HCT116 (cell line): ENCODE measurements around the gene RANBP1. TPM values are rescaled to one million over a fixed set of nuclear protein-coding genes. Genes with fewer than 3 reads are reported as not detected.

ENCODE experiments used
- ATAC-seq: fragments of 200-7000 bp; cut with Tn5 transposase; 2 replicates; pipeline ENCODE4 v1.9.1; 2020; ENCODE audit warnings: mild to moderate bottlenecking, moderate library complexity
- BruUV-seq: library from RNA; stranded (reverse); fragments of 400-500 nt; replicated peaks from 2 replicates; lab custom pipeline; 2021; lab: Mats Ljungman, UMichigan
- CTCF ChIA-PET: fragments of 300-600 bp; sonication (Branson Sonifier 250); formaldehyde crosslinking; loops from one replicate; lab custom pipeline; 2021; ENCODE audit warnings: antibody characterized with exemption; lab: Charles Lee
- POLR2A ChIA-PET: fragments of 300-600, 350-600 bp; sonication (Branson Sonifier 250); formaldehyde crosslinking; loops from one replicate; lab custom pipeline; 2021; ENCODE audit warnings: antibody characterized with exemption; lab: Charles Lee
- RAD21 ChIA-PET, 2 experiments: fragments of 300-600 bp; sonication (Branson Sonifier 250); formaldehyde crosslinking; loops; one replicate each; lab custom pipeline; 2023; ENCODE audit warnings: low total read pairs in 2 of 2; ENCODE audit not compliant: uncharacterized antibody in 2 of 2, unreplicated experiment in 2 of 2, low non-redundant PET in 1 of 2; lab: Charles Lee
- DNase-seq: peaks from one replicate; pipeline ENCODE4 v3.0.0-alpha.2; 2010; ENCODE audit warnings: low read depth, low spot score
- H2AFZ ChIP-seq: fragments of 200-600 bp; shearing (Covaris generic), sonication (generic); 2 replicates; pipeline ENCODE4 v1.6.1; 2017; ENCODE audit warnings: low read depth, mixed run types, mixed read lengths, antibody characterized with exemption, low read length; ENCODE audit not compliant: poor library complexity, severe bottlenecking
- H3K27ac ChIP-seq: 2 replicates; pipeline ENCODE4 v1.5.1; 2012; ENCODE audit warnings: low read depth, low read length
- H3K27me3 ChIP-seq: fragments of 200-600 bp; sonication (generic); 2 replicates; pipeline ENCODE4 v1.6.1; 2016; ENCODE audit warnings: mixed run types, low read length, mixed read lengths; ENCODE audit not compliant: insufficient read depth
- H3K36me3 ChIP-seq, 2 experiments: fragments of 200-500 bp in 1 of 2; fragments of 200-600 bp in 1 of 2; sonication (Bioruptor generic) in 1 of 2; sonication (generic) in 1 of 2; 2 replicates each; pipeline versions ENCODE4 v1.5.1 to v1.6.1; 2014 to 2016; ENCODE audit warnings: low read length in 2 of 2, inconsistent platforms in 1 of 2, mixed read lengths in 1 of 2, mixed run types in 1 of 2; ENCODE audit not compliant: insufficient read depth in 2 of 2, control insufficient read depth in 1 of 2
- H3K4me1 ChIP-seq, 2 experiments: fragments of 200-600 bp in 1 of 2; sonication (generic) in 1 of 2; 2 replicates each; pipeline versions ENCODE4 v1.5.1 to v1.6.1; 2012 to 2017; ENCODE audit warnings: low read length in 2 of 2, inconsistent platforms in 1 of 2, mild to moderate bottlenecking in 1 of 2, mixed read lengths in 1 of 2, mixed run types in 1 of 2, moderate library complexity in 1 of 2; ENCODE audit not compliant: insufficient read depth in 2 of 2, control insufficient read depth in 1 of 2
- H3K4me2 ChIP-seq: fragments of 200-600 bp; sonication (generic); 2 replicates; pipeline ENCODE4 v1.6.1; 2017; ENCODE audit warnings: mixed run types, low read length, mixed read lengths
- H3K4me3 ChIP-seq, 2 experiments: fragments of 200-600 bp in 1 of 2; sonication (generic) in 1 of 2; replicated peaks in 1 of 2; 2 replicates each; pipeline ENCODE4 v1.5.1; 2011 to 2016; ENCODE audit warnings: low read length in 2 of 2, control low read depth in 1 of 2, low read depth in 1 of 2, mild to moderate bottlenecking in 1 of 2, mixed read lengths in 1 of 2, mixed run types in 1 of 2
- H3K79me2 ChIP-seq: fragments of 200-600 bp; sonication (generic); 2 replicates; pipeline ENCODE4 v1.6.1; 2017; ENCODE audit warnings: mild to moderate bottlenecking, mixed run types, low read length, moderate library complexity, mixed read lengths; ENCODE audit not compliant: insufficient read depth
- H3K9ac ChIP-seq: fragments of 200-600 bp; sonication (generic); 2 replicates; pipeline ENCODE4 v1.6.1; 2016; ENCODE audit warnings: low read length, mixed read lengths
- H3K9me2 ChIP-seq: fragments of 200-600 bp; sonication (generic), shearing (Covaris generic); 2 replicates; pipeline ENCODE4 v1.6.1; 2017; ENCODE audit warnings: mixed run types, mild to moderate bottlenecking, moderate library complexity; ENCODE audit not compliant: insufficient read depth
- H3K9me3 ChIP-seq, 2 experiments: fragments of 200-500 bp in 1 of 2; fragments of 200-600 bp in 1 of 2; sonication (Bioruptor generic) in 1 of 2; sonication (generic) in 1 of 2; 2 replicates each; pipeline ENCODE4 v1.6.1; 2014 to 2017; ENCODE audit warnings: low read length in 2 of 2, mixed read lengths in 2 of 2, inconsistent platforms in 1 of 2, low read depth in 1 of 2, mild to moderate bottlenecking in 1 of 2, mixed run types in 1 of 2, moderate library complexity in 1 of 2; ENCODE audit not compliant: control insufficient read depth in 1 of 2, insufficient read depth in 1 of 2
- H4K20me1 ChIP-seq: fragments of 200-600 bp; sonication (generic), shearing (Covaris generic); 2 replicates; pipeline ENCODE4 v1.6.1; 2017; ENCODE audit warnings: mixed run types, mild to moderate bottlenecking, moderate library complexity; ENCODE audit not compliant: insufficient read depth
- CBX3 ChIP-seq: IDR thresholded peaks from 2 replicates; pipeline ENCODE4 v1.6.1; 2012; ENCODE audit warnings: low read depth
- CEBPB ChIP-seq: IDR thresholded peaks from 2 replicates; pipeline ENCODE4 v1.6.1; 2012; ENCODE audit warnings: low read depth
- EGR1 ChIP-seq: IDR thresholded peaks from 2 replicates; pipeline ENCODE4 v1.6.1; 2012; ENCODE audit warnings: low read depth
- EZH2phosphoT487 ChIP-seq: fragments of 200-600 bp; IDR thresholded peaks from 2 replicates; pipeline ENCODE4 v1.6.1; 2018; ENCODE audit warnings: antibody characterized with exemption, borderline replicate concordance
- JUND ChIP-seq: IDR thresholded peaks from 2 replicates; pipeline ENCODE4 v1.6.1; 2012
- POLR2A ChIP-seq: IDR thresholded peaks from 2 replicates; pipeline ENCODE4 v1.7.0; 2011; ENCODE audit warnings: borderline replicate concordance; ENCODE audit not compliant: insufficient read depth, insufficient read length; ENCODE audit errors: extremely low read depth
- RAD21 ChIP-seq: IDR thresholded peaks from 2 replicates; pipeline ENCODE4 v1.6.1; 2012; ENCODE audit warnings: low read depth, mild to moderate bottlenecking
- SP1 ChIP-seq: IDR thresholded peaks from 2 replicates; pipeline ENCODE4 v1.6.1; 2012; ENCODE audit warnings: low read depth
- SRF ChIP-seq: IDR thresholded peaks from 2 replicates; pipeline ENCODE4 v1.6.1; 2012; ENCODE audit warnings: low read depth
- TCF7L2 ChIP-seq: IDR thresholded peaks from 2 replicates; pipeline ENCODE4 v1.7.0; 2011; ENCODE audit warnings: borderline replicate concordance, inconsistent platforms; ENCODE audit not compliant: insufficient read depth, insufficient read length; ENCODE audit errors: extremely low read depth
- YY1 ChIP-seq: IDR thresholded peaks from 2 replicates; pipeline ENCODE4 v1.6.1; 2011; ENCODE audit warnings: low read length, low read depth, moderate library complexity, mild to moderate bottlenecking; ENCODE audit not compliant: insufficient replicate concordance; ENCODE audit errors: extremely low read depth
- ZFX ChIP-seq: fragments of 450-650 bp; IDR thresholded peaks from 2 replicates; pipeline ENCODE4 v1.6.1; 2017
- ZNF274 ChIP-seq: fragments of 200-500 bp; sonication (Bioruptor generic); IDR thresholded peaks from 2 replicates; pipeline ENCODE4 v1.6.1; 2014; ENCODE audit warnings: mild to moderate bottlenecking, low read depth, low read length, inconsistent platforms
- intact Hi-C: fragments of 100-400 bp; cut with micrococcal nuclease; formaldehyde crosslinking; loops from 2 replicates; pipeline ENCODE4 v1.10.0; 2022
- total RNA-seq: library from RNA; stranded (reverse); gene quantifications from one replicate; pipeline ENCODE4 v1.2.1, GENCODE V29; 2021; ENCODE audit not compliant: unreplicated experiment
- TF ChIP-seq, protein P1 (sequence below), 3 experiments: fragments of 200-600 bp in 1 of 3; sonication (generic) in 1 of 3; IDR thresholded peaks in 2 of 3; conservative IDR thresholded peaks in 1 of 3; 2 replicates each; pipeline ENCODE4 v1.5.1; 2012 to 2017; ENCODE audit warnings: low read depth in 2 of 3, low read length in 2 of 3, antibody characterized with exemption in 1 of 3, borderline replicate concordance in 1 of 3, control low read depth in 1 of 3, mild to moderate bottlenecking in 1 of 3, mixed read lengths in 1 of 3, mixed run types in 1 of 3, moderate library complexity in 1 of 3; ENCODE audit not compliant: insufficient read depth in 1 of 3
- TF ChIP-seq, protein P2 (sequence below): IDR thresholded peaks from 2 replicates; pipeline ENCODE4 v1.6.1; 2012; ENCODE audit warnings: low read depth
- TF ChIP-seq, protein P3 (sequence below): IDR thresholded peaks from 2 replicates; pipeline ENCODE4 v1.6.1; 2012
- TF ChIP-seq, protein P4 (sequence below): IDR thresholded peaks from 2 replicates; pipeline ENCODE4 v1.6.1; 2012
- TF ChIP-seq, protein P5 (sequence below): IDR thresholded peaks from 2 replicates; pipeline ENCODE4 v1.6.1; 2011; ENCODE audit warnings: mild to moderate bottlenecking, low read length, moderate library complexity; ENCODE audit not compliant: insufficient replicate concordance; ENCODE audit errors: extremely low read depth

Gene RANBP1
- total RNA-seq, 1 experiment from 2014 or later, result 351 TPM

DNA sequence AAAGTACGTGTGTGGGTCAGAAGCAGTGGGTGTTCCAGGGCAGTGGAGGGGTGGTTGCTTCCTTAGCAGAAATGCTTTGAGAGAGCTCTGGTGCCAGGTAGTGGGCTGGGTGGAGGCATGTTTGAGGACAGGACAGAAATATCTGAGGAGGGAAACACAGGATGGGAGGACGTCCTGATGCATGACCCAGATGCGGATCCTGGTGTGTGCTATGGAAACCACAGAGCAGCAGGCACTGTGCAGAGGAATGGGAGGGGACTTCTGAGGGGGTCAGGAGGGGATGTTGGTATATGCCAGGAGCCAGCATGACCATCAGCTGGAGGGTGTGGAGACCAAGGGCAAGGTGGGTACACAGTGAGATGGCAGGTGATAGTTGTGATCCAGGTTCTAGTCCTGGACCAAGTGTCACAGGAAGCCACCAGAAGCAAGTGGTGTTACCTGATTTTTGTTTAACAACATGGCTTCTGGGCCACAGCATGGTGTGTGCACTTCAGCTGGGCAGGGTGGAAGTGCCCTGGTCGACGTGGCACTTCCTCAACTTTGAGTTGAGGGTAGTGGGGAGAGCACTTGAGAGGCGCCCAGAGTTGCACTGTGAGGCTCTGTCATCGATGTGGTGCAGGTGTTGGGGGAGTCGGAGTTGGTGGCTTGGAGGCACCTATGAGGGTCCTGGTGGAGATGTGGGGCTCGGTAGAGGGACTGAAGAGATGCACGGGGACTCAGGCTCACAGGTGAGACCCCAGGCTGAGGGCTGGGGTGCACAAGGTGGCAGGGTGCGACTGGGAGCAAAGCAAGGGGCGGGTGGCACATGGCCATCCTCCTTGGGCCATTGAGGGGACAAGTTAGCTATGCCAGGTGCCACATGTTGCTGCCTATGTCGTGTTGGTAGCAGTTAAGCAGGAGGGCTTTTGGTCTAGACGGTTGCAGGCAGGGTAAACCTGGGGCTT is 28.3 kb upstream of the RANBP1 start:
- Histone ChIP-seq H3K9me3 (no peaks in the 10 kb centered on the region), H3K27ac (no peak overlapping the region), H3K4me3 (no peak overlapping the region), H3K36me3 (peaks cover 67 to 78% of the 10 kb centered on the region in 2 experiments), H3K9ac (no peak overlapping the region), H3K27me3 (no peaks in the 10 kb centered on the region), H3K79me2 (peaks cover 90% of the 10 kb centered on the region), H4K20me1 (peaks cover 11% of the 10 kb centered on the region; the same call in 1 of the 2 replicates), H2AFZ (no peak overlapping the region), H3K4me2 (no peak overlapping the region), H3K4me1 (peaks cover 4 to 14% of the 10 kb centered on the region in 2 experiments; a peak in 2 of 4 replicates), H3K9me2 (no peaks in the 10 kb centered on the region)
- ChIA-PET POLR2A (no interaction called here), RAD21 (no interaction called here), CTCF (no interaction called here)
- DNase-seq (no peak), ATAC-seq (no peak)
- no TSS peak for BruUV-seq
- intact Hi-C loops, result loop anchor here (10.0 kb wide), 1 partner anchor 103 kb away; no protein-coding TSS in a partner anchor
- TF ChIP-seq, protein P1, sequence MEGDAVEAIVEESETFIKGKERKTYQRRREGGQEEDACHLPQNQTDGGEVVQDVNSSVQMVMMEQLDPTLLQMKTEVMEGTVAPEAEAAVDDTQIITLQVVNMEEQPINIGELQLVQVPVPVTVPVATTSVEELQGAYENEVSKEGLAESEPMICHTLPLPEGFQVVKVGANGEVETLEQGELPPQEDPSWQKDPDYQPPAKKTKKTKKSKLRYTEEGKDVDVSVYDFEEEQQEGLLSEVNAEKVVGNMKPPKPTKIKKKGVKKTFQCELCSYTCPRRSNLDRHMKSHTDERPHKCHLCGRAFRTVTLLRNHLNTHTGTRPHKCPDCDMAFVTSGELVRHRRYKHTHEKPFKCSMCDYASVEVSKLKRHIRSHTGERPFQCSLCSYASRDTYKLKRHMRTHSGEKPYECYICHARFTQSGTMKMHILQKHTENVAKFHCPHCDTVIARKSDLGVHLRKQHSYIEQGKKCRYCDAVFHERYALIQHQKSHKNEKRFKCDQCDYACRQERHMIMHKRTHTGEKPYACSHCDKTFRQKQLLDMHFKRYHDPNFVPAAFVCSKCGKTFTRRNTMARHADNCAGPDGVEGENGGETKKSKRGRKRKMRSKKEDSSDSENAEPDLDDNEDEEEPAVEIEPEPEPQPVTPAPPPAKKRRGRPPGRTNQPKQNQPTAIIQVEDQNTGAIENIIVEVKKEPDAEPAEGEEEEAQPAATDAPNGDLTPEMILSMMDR (IDR thresholded peaks at IDR 0.05 in 2 of 3, conservative IDR thresholded peaks at IDR 0.05 in 1 of 3; ENCODE audit: borderline replicate concordance in 1 of 3, insufficient read depth in 1 of 3, low read depth in 2 of 3, low read length in 2 of 3), result no peak
- TF ChIP-seq EZH2phosphoT487 (no peak), POLR2A (no peak), ZFX (no peak), TCF7L2 (no peak), YY1 (no peak), CEBPB (no peak), RAD21 (no peak), SRF (no peak), EGR1 (no peak), SP1 (no peak), ZNF274 (no peak), CBX3 (no peak), JUND (no peak)
- TF ChIP-seq, protein P2, sequence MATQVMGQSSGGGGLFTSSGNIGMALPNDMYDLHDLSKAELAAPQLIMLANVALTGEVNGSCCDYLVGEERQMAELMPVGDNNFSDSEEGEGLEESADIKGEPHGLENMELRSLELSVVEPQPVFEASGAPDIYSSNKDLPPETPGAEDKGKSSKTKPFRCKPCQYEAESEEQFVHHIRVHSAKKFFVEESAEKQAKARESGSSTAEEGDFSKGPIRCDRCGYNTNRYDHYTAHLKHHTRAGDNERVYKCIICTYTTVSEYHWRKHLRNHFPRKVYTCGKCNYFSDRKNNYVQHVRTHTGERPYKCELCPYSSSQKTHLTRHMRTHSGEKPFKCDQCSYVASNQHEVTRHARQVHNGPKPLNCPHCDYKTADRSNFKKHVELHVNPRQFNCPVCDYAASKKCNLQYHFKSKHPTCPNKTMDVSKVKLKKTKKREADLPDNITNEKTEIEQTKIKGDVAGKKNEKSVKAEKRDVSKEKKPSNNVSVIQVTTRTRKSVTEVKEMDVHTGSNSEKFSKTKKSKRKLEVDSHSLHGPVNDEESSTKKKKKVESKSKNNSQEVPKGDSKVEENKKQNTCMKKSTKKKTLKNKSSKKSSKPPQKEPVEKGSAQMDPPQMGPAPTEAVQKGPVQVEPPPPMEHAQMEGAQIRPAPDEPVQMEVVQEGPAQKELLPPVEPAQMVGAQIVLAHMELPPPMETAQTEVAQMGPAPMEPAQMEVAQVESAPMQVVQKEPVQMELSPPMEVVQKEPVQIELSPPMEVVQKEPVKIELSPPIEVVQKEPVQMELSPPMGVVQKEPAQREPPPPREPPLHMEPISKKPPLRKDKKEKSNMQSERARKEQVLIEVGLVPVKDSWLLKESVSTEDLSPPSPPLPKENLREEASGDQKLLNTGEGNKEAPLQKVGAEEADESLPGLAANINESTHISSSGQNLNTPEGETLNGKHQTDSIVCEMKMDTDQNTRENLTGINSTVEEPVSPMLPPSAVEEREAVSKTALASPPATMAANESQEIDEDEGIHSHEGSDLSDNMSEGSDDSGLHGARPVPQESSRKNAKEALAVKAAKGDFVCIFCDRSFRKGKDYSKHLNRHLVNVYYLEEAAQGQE, result no peak
- TF ChIP-seq, protein P3, sequence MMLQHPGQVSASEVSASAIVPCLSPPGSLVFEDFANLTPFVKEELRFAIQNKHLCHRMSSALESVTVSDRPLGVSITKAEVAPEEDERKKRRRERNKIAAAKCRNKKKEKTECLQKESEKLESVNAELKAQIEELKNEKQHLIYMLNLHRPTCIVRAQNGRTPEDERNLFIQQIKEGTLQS, result no peak
- TF ChIP-seq, protein P4, sequence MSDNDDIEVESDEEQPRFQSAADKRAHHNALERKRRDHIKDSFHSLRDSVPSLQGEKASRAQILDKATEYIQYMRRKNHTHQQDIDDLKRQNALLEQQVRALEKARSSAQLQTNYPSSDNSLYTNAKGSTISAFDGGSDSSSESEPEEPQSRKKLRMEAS, result no peak
- TF ChIP-seq, protein P5, sequence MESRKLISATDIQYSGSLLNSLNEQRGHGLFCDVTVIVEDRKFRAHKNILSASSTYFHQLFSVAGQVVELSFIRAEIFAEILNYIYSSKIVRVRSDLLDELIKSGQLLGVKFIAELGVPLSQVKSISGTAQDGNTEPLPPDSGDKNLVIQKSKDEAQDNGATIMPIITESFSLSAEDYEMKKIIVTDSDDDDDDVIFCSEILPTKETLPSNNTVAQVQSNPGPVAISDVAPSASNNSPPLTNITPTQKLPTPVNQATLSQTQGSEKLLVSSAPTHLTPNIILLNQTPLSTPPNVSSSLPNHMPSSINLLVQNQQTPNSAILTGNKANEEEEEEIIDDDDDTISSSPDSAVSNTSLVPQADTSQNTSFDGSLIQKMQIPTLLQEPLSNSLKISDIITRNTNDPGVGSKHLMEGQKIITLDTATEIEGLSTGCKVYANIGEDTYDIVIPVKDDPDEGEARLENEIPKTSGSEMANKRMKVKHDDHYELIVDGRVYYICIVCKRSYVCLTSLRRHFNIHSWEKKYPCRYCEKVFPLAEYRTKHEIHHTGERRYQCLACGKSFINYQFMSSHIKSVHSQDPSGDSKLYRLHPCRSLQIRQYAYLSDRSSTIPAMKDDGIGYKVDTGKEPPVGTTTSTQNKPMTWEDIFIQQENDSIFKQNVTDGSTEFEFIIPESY, result no peak
